Activated CD4-positive, alpha-beta memory T cell treated with anti-CD3 and anti-CD28 coated beads for 36 hours (primary cell): ENCODE data around the gene NT5M. TPM values are rescaled to one million over a fixed set of nuclear protein-coding genes. Genes with fewer than 3 reads are reported as not detected.

Source experiments
- CTCF ChIA-PET: fragments of 350-600 bp; sonication (Branson Sonifier 250); formaldehyde crosslinking; loops from one replicate; lab custom pipeline; 2021; ENCODE audit warnings: antibody characterized with exemption, inconsistent platforms; lab: Charles Lee
- POLR2A ChIA-PET: fragments of 350-600 bp; sonication (Branson Sonifier 250); formaldehyde crosslinking; loops from one replicate; lab custom pipeline; 2021; ENCODE audit warnings: antibody characterized with exemption; lab: Charles Lee
- DNase-seq: peaks from one replicate; pipeline ENCODE4 v3.0.0-alpha.2; 2020
- H3K27ac Mint-ChIP-seq: one replicate; pipeline ENCODE4 v1.8.0; 2021; ENCODE audit warnings: mixed read lengths
- H3K27me3 Mint-ChIP-seq: one replicate; pipeline ENCODE4 v1.8.0; 2021; ENCODE audit warnings: mixed read lengths
- H3K36me3 Mint-ChIP-seq: one replicate; pipeline ENCODE4 v1.8.0; 2021; ENCODE audit warnings: mixed read lengths
- H3K4me1 Mint-ChIP-seq: one replicate; pipeline ENCODE4 v1.8.0; 2021; ENCODE audit warnings: low read depth, mixed read lengths
- H3K4me3 Mint-ChIP-seq: one replicate; pipeline ENCODE4 v1.8.0; 2021; ENCODE audit warnings: mild to moderate bottlenecking, mixed read lengths
- H3K9me3 Mint-ChIP-seq: one replicate; pipeline ENCODE4 v1.8.0; 2021; ENCODE audit warnings: mixed read lengths
- intact Hi-C: fragments of 100-400 bp; cut with micrococcal nuclease; formaldehyde crosslinking; loops from one replicate; pipeline ENCODE4 v1.15.1; 2023
- total RNA-seq, 2 experiments: library from RNA; stranded (reverse); gene quantifications; one replicate each; pipeline ENCODE4 v1.2.3, GENCODE V29; 2021

The NT5M gene
- total RNA-seq, 2 experiments from 2014 or later: 8.5 to 9.3 TPM

- no peak for DNase-seq
- Mint-ChIP-seq H3K36me3 (no peaks in the 10 kb centered on the region), H3K4me3 (no peak overlapping the region), H3K27me3 (peaks cover 3% of the 10 kb centered on the region), H3K27ac (no peak overlapping the region), H3K9me3 (peaks cover 7% of the 10 kb centered on the region), H3K4me1 (no peaks in the 10 kb centered on the region)
- ChIA-PET CTCF (interaction anchor here (1.1 to 1.4 kb wide), 3 partner anchors 208 to 282 kb away, joined by 3 to 4 read pairs (median 3); no protein-coding TSS in a partner anchor), POLR2A (no interaction called here)
- intact Hi-C loops: no loop called here
Observed at GRCh38 chr17:17360087-17360730, 57.0 kb downstream of the NT5M start.

DNA sequence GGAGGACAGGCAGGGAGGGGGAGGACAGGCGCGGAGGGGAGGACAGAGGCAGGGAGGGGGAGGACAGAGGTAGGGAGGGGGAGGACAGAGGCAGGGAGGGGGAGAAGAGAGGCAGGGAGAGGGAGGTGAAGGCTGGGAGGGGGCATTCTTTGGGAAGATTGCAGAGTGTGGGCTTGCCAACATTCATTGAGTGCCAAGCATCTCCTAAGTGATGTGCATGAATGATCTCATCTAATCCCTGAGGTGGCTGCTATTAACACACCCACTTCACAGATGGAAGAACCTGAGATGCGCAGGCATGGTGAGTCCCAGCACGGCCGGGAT is 58.3 kb downstream of the NT5M start:
- H3K9me3 Mint-ChIP-seq: peaks cover 7% of the 10 kb centered on the region
- no peak overlapping the region for H3K27ac Mint-ChIP-seq

DNA sequence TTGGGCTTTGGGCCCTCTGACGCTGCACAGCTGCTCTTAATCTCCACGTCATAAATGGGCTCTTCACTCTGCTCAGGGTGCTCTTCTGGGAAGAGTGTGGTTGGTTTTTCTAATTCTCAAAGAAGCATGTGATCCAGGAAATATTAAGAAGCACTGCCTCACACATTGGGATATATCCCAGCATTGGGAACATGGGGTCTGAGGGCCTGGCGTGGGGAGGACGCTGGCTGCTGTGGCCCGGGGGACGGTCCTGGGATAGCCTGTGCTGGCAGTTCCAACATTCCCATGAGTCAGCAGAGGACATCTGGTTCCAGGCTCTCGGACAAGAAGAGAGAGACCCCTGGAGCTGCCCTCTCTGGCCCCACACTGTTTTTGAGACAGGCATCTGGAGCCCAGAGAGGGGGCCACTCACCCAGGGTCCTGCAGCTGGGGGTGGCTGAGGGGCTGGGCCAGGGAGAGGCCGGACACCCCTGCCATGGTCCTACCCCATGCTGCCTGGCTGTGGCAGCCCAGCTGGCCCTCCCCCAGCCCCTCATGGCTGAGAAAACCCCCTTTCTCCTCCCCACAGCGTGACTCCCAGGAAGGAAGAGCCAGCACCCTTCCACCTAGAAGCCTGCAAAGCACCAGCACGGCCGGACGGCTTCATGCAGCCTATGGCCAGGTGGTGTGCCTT is 58.8 kb downstream of the NT5M start:
- H3K27me3 Mint-ChIP-seq: peaks cover 3% of the 10 kb centered on the region
- intact Hi-C loops: no loop called here
- ChIA-PET CTCF (no interaction called here), POLR2A (no interaction called here)
- no peaks in the 10 kb centered on the region for H3K36me3 Mint-ChIP-seq
- no peak for DNase-seq
- H3K27ac Mint-ChIP-seq: no peak overlapping the region
- peaks cover 7% of the 10 kb centered on the region for H3K9me3 Mint-ChIP-seq
- no peak overlapping the region for H3K4me3 Mint-ChIP-seq
- no peaks in the 10 kb centered on the region for H3K4me1 Mint-ChIP-seq

More for the DNA sequence above, 58.3 kb downstream of the NT5M start:
- ChIA-PET POLR2A (no interaction called here), CTCF (no interaction called here)
- H3K4me3 Mint-ChIP-seq: no peak overlapping the region
- intact Hi-C loops: no loop called here
- H3K27me3 Mint-ChIP-seq: peaks cover 3% of the 10 kb centered on the region
- DNase-seq: no peak
- H3K4me1 Mint-ChIP-seq: no peaks in the 10 kb centered on the region
- no peaks in the 10 kb centered on the region for H3K36me3 Mint-ChIP-seq

DNA sequence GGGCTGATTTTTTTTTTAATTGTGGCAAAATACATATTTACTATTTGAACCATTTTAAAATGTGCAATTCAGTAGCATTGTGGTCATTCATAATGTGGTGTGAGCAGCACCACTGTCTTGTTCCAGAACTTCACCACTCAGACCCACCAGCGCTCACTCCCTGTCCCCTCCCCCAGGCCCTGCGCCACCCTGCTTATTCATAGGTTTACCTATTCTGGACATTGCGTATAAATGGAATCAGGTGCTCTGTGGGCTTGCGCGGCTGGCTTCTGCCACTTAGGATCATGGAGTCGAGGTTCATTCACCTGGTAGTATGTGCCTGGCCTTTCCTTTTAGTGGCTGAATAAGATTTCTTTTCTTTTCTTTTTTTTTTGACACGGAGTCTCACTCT is 59.4 kb downstream of the NT5M start:
- Mint-ChIP-seq H3K9me3 (peaks cover 7% of the 10 kb centered on the region), H3K27me3 (peaks cover 3% of the 10 kb centered on the region), H3K36me3 (no peaks in the 10 kb centered on the region), H3K4me1 (no peaks in the 10 kb centered on the region), H3K4me3 (no peak overlapping the region), H3K27ac (no peak overlapping the region)
- intact Hi-C loops: no loop called here
- ChIA-PET CTCF (no interaction called here), POLR2A (no interaction called here)
- no peak for DNase-seq

DNA sequence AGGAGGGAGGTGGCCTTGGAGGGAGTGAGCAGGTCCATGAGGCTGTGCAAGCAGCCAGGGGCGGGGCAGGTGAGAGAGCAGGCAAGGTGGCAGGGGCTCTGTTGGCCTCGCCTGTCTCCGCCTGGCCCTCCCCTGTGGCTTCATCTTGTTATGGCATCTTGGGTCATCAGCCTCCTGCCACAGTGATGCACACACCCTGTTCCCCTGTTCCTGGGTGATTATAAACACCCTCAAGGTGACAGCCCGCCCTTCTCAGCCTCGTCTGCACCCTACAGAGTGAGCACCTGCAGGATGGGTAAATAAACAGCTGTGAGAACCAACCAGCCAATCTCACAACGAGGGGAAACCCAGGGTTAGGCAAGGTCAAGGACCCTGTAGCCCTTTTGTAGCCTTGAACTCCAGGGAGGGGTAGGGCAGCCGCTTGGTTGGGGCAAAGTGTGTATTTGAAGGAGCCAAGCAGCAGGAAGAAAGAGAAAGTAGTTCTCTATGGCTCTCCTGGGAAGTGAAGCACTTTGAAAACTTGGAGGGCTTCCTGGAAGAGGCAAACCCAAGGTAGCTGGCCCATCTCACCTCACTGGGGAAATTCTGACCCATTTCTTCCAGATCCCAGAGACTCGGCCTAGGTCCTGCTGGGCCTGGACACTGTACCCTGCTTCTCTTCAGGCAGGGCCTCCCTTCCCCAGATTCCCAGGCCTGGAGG is 60.6 kb downstream of the NT5M start:
- intact Hi-C loops: no loop called here
- CTCF ChIA-PET: interaction anchor here (0.6 to 1.3 kb wide), 2 partner anchors 9 to 1620 kb away, joined by 3 read pairs; no protein-coding TSS in a partner anchor
- no peak for DNase-seq
- no peaks in the 10 kb centered on the region for H3K4me1 Mint-ChIP-seq
- POLR2A ChIA-PET: no interaction called here
- H3K9me3 Mint-ChIP-seq: peaks cover 7% of the 10 kb centered on the region
- H3K27me3 Mint-ChIP-seq: peaks cover 3% of the 10 kb centered on the region
- no peak overlapping the region for H3K27ac Mint-ChIP-seq
- H3K36me3 Mint-ChIP-seq: no peaks in the 10 kb centered on the region
- no peak overlapping the region for H3K4me3 Mint-ChIP-seq

- intact Hi-C loops: no loop called here
- no peak overlapping the region for H3K27ac Mint-ChIP-seq
- ChIA-PET CTCF (interaction anchor here (0.6 to 1.3 kb wide), 2 partner anchors 9 to 1620 kb away, joined by 3 read pairs; no protein-coding TSS in a partner anchor), POLR2A (no interaction called here)
- H3K4me3 Mint-ChIP-seq: no peak overlapping the region
- peaks cover 7% of the 10 kb centered on the region for H3K9me3 Mint-ChIP-seq
- H3K4me1 Mint-ChIP-seq: no peaks in the 10 kb centered on the region
- no peaks in the 10 kb centered on the region for H3K36me3 Mint-ChIP-seq
- DNase-seq: no peak
- peaks cover 3% of the 10 kb centered on the region for H3K27me3 Mint-ChIP-seq
Observed at GRCh38 chr17:17364338-17364667, 61.1 kb downstream of the NT5M start.

GRCh38 chr17:17365476-17366110 is 62.4 kb downstream of the NT5M start:
- Mint-ChIP-seq H3K4me1 (peaks cover 4% of the 10 kb centered on the region), H3K27ac (no peak overlapping the region), H3K9me3 (no peaks in the 10 kb centered on the region), H3K36me3 (no peaks in the 10 kb centered on the region), H3K4me3 (no peak overlapping the region), H3K27me3 (peaks cover 3% of the 10 kb centered on the region)
- DNase-seq: no peak
- ChIA-PET CTCF (interaction anchor here (0.8 kb wide), 1 partner anchor 10 kb away, joined by 4 read pairs; no protein-coding TSS in a partner anchor), POLR2A (no interaction called here)
- intact Hi-C loops: no loop called here

DNA sequence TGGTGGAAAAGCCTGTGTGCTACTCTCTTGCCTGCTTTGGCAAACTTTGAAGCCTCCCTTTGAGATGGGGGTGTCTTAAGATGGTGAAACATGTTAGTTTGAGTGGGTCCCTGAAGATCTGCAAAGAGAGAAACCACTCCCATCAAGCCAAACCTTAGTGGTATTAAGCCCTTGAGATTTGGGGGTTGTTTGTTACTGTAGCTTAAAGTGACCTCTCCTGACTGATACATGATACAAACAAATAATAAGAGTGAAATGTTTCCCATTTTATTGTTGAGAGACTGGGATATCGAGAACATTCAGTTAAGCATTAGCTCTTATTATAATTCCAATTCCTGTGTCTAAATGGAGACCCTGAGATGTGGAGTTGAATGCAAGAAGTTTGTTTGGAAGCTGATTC is 63.1 kb downstream of the NT5M start:
- no peak overlapping the region for H3K4me3 Mint-ChIP-seq
- peaks cover 3% of the 10 kb centered on the region for H3K27me3 Mint-ChIP-seq
- no peak for DNase-seq
- ChIA-PET CTCF (interaction anchor here (0.7 kb wide), 1 partner anchor 74 kb away, joined by 3 read pairs; no protein-coding TSS in a partner anchor), POLR2A (no interaction called here)
- H3K36me3 Mint-ChIP-seq: no peaks in the 10 kb centered on the region
- intact Hi-C loops: no loop called here
- no peak overlapping the region for H3K27ac Mint-ChIP-seq
- H3K4me1 Mint-ChIP-seq: peaks cover 4% of the 10 kb centered on the region
- no peaks in the 10 kb centered on the region for H3K9me3 Mint-ChIP-seq

DNA sequence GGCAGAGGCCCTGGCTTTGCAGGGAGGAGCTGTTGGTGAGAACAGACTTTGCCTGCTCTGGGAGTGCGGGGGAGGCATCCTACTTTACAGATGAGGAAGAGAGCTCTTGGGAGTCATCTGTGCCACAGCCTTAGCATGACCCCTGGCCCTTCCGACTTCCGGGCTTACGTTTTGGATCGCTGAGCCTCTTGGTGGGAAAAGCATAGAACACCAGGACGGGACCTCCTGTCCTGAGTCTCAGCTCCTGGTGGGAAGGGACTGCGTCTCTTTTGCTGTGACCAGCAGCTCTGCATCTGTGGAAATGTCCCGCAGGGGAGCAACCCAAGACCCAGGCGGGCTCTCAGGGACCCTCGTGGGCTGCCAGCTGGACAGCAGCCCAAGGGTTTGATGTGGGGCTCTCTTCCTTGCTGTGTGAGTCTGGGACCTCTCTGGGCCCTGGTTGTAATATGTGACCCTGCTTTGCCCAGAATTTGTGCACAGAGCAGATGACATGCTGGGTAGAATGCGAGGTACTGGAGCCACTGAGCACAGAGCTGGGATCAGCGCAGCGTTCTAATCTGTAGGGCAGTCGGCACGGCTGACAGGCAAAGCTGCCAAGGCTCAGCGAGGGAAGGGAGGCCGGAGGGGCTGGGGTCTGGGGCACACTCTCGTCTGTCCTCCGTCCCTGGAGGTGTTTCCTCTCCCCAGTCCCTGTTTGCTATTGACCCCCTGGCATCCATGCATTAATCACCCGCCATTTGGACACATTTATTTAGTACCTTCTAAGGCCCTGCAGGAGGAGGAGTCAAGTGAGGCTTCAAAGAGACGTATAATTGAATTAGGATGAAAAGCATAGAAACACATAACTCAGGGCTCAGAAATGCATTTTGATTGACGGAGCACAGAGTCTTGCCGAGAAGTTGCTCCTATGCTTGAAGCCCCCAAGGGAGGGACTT is 64.0 kb downstream of the NT5M start:
- H3K4me1 Mint-ChIP-seq: peaks cover 4% of the 10 kb centered on the region
- H3K9me3 Mint-ChIP-seq: no peaks in the 10 kb centered on the region
- H3K4me3 Mint-ChIP-seq: no peak overlapping the region
- intact Hi-C loops: no loop called here
- DNase-seq: no peak
- peaks cover 3% of the 10 kb centered on the region for H3K27me3 Mint-ChIP-seq
- POLR2A ChIA-PET: no interaction called here
- no peaks in the 10 kb centered on the region for H3K36me3 Mint-ChIP-seq
- CTCF ChIA-PET: no interaction called here
- H3K27ac Mint-ChIP-seq: no peak overlapping the region

DNA sequence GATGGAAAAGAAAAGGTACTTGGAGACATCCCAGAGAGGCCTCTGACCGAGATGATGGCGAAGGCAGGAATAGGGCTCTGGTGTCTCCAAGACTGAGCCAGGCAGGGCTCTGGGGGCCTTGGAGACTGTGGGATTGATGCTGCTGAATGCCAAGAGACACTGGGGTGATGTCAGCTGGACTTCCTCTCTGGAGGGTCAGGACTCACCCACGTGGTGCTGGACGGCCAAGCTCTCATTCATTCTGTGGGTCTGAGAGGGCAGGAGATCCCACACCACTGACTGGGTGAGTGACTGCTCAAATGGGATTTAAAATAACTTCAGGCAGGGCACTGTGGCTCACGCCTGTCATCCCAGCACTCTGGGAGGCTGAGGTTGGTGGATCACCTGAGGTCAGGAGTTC is 64.8 kb downstream of the NT5M start:
- ChIA-PET POLR2A (no interaction called here), CTCF (no interaction called here)
- intact Hi-C loops: no loop called here

GRCh38 chr17:17370711-17371110 is 67.5 kb downstream of the NT5M start:
- H3K27ac Mint-ChIP-seq: no peak overlapping the region
- no peaks in the 10 kb centered on the region for H3K27me3 Mint-ChIP-seq
- H3K4me1 Mint-ChIP-seq: peaks cover 4% of the 10 kb centered on the region
- CTCF ChIA-PET: interaction anchor here (1.5 kb wide), 1 partner anchor 15 kb away, joined by 5 read pairs; no protein-coding TSS in a partner anchor
- no peak overlapping the region for H3K4me3 Mint-ChIP-seq
- intact Hi-C loops: no loop called here
- no peaks in the 10 kb centered on the region for H3K36me3 Mint-ChIP-seq
- no peak for DNase-seq
- H3K9me3 Mint-ChIP-seq: no peaks in the 10 kb centered on the region
- POLR2A ChIA-PET: no interaction called here

More for the DNA sequence above, 64.8 kb downstream of the NT5M start:
- H3K27ac Mint-ChIP-seq: no peak overlapping the region
- H3K4me3 Mint-ChIP-seq: no peak overlapping the region
- H3K36me3 Mint-ChIP-seq: no peaks in the 10 kb centered on the region
- peaks cover 4% of the 10 kb centered on the region for H3K4me1 Mint-ChIP-seq
- H3K9me3 Mint-ChIP-seq: no peaks in the 10 kb centered on the region
- no peak for DNase-seq
- H3K27me3 Mint-ChIP-seq: peaks cover 3% of the 10 kb centered on the region
